Activated T-cell treated with anti-CD3 and anti-CD28 coated beads, Interleukin-2, amount 50 U/mL, for 4 hours (primary cell): ENCODE results near the gene RPL12. TPM values are rescaled to one million over a fixed set of nuclear protein-coding genes. Genes with fewer than 3 reads are reported as not detected.
A peak's percentile ranks its signal among the peaks of the same experiment; 100 is the strongest.

Experiments
- ATAC-seq, 2 donors: fragments of 200-7000 bp; cut with Tn5 transposase; one replicate each; pipeline ENCODE4 v1.10.0; 2021
- DNase-seq: peaks from one replicate; pipeline ENCODE4 v3.0.0-alpha.2; 2020
- H3K27me3 Mint-ChIP-seq: one replicate; pipeline ENCODE4 v1.8.0; 2021; ENCODE audit warnings: low read depth, mixed read lengths
- H3K36me3 Mint-ChIP-seq: one replicate; pipeline ENCODE4 v1.8.0; 2022; ENCODE audit warnings: mixed read lengths; ENCODE audit not compliant: insufficient read depth
- H3K4me1 Mint-ChIP-seq: one replicate; pipeline ENCODE4 v1.8.0; 2021; ENCODE audit warnings: low read depth, mixed read lengths
- H3K4me3 Mint-ChIP-seq: one replicate; pipeline ENCODE4 v1.8.0; 2021; ENCODE audit warnings: mild to moderate bottlenecking, moderate library complexity, mixed read lengths
- H3K9me3 Mint-ChIP-seq: one replicate; pipeline ENCODE4 v1.8.0; 2021; ENCODE audit warnings: mixed read lengths
- total RNA-seq, 3 donors: library from RNA; stranded (reverse); gene quantifications; one replicate each; pipeline ENCODE4 v1.2.1, GENCODE V29; 2021

The RPL12 gene
- total RNA-seq = 1,000 to 10,000 TPM; 1,591 to 1,973 (median 1,685) TPM

- H3K9me3 Mint-ChIP-seq = no peaks in the 10 kb centered on the region
- H3K4me1 Mint-ChIP-seq = peaks cover 39% of the 10 kb centered on the region
- DNase-seq (peak; percentile 99), ATAC-seq (peak; percentile 75 to 77)
- H3K27me3 Mint-ChIP-seq = no peaks in the 10 kb centered on the region
- H3K36me3 Mint-ChIP-seq = peaks cover 56% of the 10 kb centered on the region
- peak within 1 kb of the TSS; percentile 97 for H3K4me3 Mint-ChIP-seq
Measured at GRCh38 chr9:127450830-127451607, at the start of gene RPL12, which contains the start of gene LRSAM1. Gene RPL12 (minus strand): TSS chr9:127451406. CDS start chr9:127451317, 89 bp downstream. Gene LRSAM1 (plus strand): TSS chr9:127451510. CDS start chr9:127454528, 3,018 bp downstream.

- Mint-ChIP-seq H3K4me3 (no peak overlapping the region), H3K4me1 (no peaks in the 10 kb centered on the region), H3K27me3 (no peaks in the 10 kb centered on the region), H3K36me3 (peaks cover 7% of the 10 kb centered on the region), H3K9me3 (no peaks in the 10 kb centered on the region)
- no peak for DNase-seq
- no peak for ATAC-seq
Measured at GRCh38 chr9:127500862-127501261, 49.7 kb upstream of the RPL12 start.

DNA sequence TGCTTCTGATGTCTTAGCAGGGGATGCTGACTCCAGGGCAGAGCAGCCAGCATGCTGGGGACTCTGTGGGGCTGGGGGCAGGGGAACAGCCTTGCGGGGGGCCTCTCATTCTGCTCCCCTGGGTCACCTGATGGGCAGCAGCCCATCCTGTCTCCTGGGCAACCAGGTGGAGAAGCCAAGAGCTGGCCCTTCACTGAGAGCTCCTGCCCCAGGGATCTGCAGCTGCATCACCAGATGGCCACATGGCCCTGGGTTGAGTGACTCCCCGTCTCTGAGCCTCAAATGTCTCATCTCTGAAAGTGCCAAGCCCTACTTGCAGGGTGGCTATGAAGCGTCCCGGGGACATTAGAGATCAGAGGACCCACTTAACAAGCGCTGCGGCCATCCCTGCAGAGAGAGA lies 49.2 kb upstream of the RPL12 start:
- ATAC-seq = no peak
- Mint-ChIP-seq H3K27me3 (no peaks in the 10 kb centered on the region), H3K4me3 (no peak overlapping the region), H3K36me3 (peaks cover 8% of the 10 kb centered on the region), H3K4me1 (no peaks in the 10 kb centered on the region), H3K9me3 (no peaks in the 10 kb centered on the region)
- no peak for DNase-seq

DNA sequence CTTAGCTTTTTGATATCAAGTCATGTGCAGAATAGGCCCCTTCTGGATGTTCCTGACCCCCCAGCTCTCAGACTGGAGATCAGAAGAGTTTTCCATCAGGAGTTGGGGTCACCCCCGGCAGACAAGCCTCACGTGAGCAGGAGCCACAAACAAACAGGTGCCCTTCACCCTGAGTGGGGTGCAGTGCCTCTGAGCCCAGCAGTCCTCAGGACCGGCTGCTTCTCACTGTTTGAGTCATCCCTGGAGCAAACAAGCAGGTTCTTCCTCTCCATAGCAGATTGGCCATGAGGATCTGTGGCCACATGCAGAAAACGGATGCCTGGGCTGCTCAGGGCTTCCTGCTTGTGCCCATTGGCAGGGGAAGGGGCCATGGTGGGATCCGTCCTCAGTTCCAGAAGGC lies 47.1 kb upstream of the RPL12 start:
- DNase-seq (no peak), ATAC-seq (no peak)
- Mint-ChIP-seq H3K27me3 (no peaks in the 10 kb centered on the region), H3K4me1 (no peaks in the 10 kb centered on the region), H3K9me3 (no peaks in the 10 kb centered on the region), H3K4me3 (no peak overlapping the region), H3K36me3 (peaks cover 13% of the 10 kb centered on the region)

- Mint-ChIP-seq H3K27me3 (no peaks in the 10 kb centered on the region), H3K9me3 (no peaks in the 10 kb centered on the region), H3K4me1 (no peaks in the 10 kb centered on the region), H3K4me3 (no peak overlapping the region), H3K36me3 (peaks cover 17% of the 10 kb centered on the region)
- ATAC-seq (no peak), DNase-seq (no peak)
Measured at GRCh38 chr9:127497656-127498290, 46.6 kb upstream of the RPL12 start.

DNA sequence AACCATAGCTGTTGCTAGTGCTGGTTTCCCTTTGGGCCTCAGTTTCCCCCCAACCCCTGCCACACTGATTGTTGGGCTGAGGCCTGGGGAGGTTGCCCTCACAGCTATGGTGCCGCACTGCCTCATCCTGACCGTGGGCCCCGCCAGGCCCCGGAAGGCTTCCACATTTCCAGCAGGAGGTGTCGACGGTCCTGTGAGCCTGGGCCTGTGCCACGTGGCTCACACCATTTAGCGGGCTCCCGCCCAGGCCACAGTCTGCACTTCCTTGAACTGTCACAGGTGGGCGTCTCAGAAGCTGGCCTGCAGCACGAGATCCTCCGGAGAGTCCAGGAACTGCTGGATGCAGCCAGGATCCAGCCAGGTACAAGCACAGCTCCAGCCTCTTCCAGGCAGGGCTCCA lies 45.8 kb upstream of the RPL12 start:
- DNase-seq = no peak
- no peak for ATAC-seq
- Mint-ChIP-seq H3K27me3 (no peaks in the 10 kb centered on the region), H3K9me3 (no peaks in the 10 kb centered on the region), H3K4me1 (no peaks in the 10 kb centered on the region), H3K36me3 (peaks cover 22% of the 10 kb centered on the region), H3K4me3 (no peak overlapping the region)

DNA sequence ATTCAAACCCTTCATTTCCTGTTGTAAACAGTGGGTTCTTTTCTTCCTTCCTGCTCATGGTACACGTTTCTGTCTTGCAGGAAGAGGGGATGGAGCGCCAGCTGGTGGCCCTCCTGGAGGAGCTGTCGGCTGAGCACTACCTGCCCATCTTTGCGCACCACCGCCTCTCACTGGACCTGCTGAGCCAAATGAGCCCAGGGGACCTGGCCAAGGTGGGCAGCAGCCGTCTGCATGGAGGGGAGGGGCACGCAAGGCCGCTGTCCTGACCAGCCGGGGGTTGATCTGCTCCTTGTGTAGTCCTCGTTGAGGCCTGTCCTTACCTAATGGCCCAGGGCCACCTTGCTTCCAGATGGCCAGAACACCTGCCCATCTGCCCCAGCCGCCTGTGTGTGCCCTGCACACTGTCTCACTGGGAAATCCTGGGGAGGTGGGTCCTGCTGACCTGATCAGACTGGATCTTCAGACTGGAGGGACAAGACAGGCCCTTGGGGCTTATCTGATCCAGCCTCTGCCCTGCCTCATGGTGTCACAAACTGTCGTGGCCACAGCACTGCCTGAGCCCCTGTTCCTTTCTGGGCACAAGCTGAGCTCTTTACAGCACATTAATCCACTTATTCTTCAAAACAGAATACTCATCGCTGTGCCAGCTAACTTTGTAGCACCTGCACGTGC lies 44.8 kb upstream of the RPL12 start:
- no peaks in the 10 kb centered on the region for H3K4me1 Mint-ChIP-seq
- H3K4me3 Mint-ChIP-seq = no peak overlapping the region
- no peaks in the 10 kb centered on the region for H3K27me3 Mint-ChIP-seq
- H3K9me3 Mint-ChIP-seq = no peaks in the 10 kb centered on the region
- ATAC-seq (no peak), DNase-seq (no peak)
- peaks cover 22% of the 10 kb centered on the region for H3K36me3 Mint-ChIP-seq

GRCh38 chr9:127494304-127494702 lies 43.1 kb upstream of the RPL12 start:
- DNase-seq = no peak
- Mint-ChIP-seq H3K4me3 (no peak overlapping the region), H3K27me3 (no peaks in the 10 kb centered on the region), H3K9me3 (no peaks in the 10 kb centered on the region), H3K4me1 (no peaks in the 10 kb centered on the region), H3K36me3 (peaks cover 25% of the 10 kb centered on the region)
- no peak for ATAC-seq

DNA sequence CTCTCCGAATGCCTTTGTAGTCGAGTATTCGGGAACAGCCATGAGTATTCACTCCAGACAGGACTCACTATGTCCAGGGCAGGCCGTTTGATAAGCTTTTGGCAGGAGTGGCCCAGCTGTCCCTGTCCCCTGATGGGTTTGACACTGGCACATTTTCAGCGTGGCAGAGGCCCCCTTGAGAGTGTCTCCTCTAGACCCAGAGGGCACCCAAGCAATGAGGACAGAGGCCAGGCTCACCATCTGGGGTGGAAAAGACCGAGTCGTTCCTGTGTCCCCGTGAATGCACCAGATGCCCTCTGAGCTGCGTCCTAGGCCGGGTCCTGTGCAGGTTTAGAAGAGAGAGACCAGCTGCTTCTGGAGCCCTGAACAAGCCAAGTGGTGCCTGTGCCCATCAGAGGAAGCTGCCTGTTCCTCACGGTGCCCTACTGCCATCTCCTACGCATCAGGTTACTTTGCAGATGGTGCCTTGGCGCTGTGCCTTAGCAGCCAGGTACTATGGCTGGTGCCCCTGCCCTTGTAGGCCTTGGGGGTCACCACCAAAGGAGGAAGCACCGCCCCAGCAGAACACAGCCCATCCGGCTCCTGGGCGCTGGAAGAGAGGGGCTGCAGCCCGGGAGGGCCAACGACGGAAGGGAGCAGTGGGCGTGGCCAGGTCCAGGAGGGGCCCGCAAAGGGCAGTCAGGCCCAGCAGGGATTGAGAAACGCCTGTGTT lies 42.5 kb upstream of the RPL12 start:
- H3K4me3 Mint-ChIP-seq = no peak overlapping the region
- peaks cover 26% of the 10 kb centered on the region for H3K36me3 Mint-ChIP-seq
- no peaks in the 10 kb centered on the region for H3K9me3 Mint-ChIP-seq
- DNase-seq = no peak
- ATAC-seq = no peak
- H3K27me3 Mint-ChIP-seq = no peaks in the 10 kb centered on the region
- no peaks in the 10 kb centered on the region for H3K4me1 Mint-ChIP-seq

DNA sequence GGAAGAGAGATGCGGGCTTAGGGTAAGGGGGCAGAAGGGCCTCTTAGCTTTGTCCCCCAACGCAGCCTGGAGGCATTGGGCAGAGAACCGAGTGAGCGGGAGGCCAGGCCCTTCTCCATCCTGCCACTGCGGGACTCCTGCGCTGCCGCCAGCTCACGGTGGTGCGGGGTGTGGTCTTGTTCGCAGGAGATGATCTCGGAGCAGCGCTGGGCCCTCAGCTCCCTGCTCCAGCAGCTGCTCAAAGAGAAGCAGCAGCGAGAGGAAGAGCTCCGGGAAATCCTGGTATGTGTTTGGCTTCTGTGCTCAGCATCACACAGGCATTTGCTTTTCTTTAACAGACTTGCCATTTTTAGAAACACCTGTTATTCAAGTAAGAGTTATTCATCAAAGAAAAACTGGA lies 41.4 kb upstream of the RPL12 start:
- Mint-ChIP-seq H3K9me3 (no peaks in the 10 kb centered on the region), H3K4me3 (no peak overlapping the region), H3K36me3 (peaks cover 28% of the 10 kb centered on the region)

GRCh38 chr9:127491516-127491915 lies 40.3 kb upstream of the RPL12 start:
- DNase-seq (no peak), ATAC-seq (no peak)
- Mint-ChIP-seq H3K9me3 (no peaks in the 10 kb centered on the region), H3K4me1 (no peaks in the 10 kb centered on the region), H3K4me3 (no peak overlapping the region), H3K36me3 (peaks cover 32% of the 10 kb centered on the region), H3K27me3 (no peaks in the 10 kb centered on the region)

More for the DNA sequence above, 41.4 kb upstream of the RPL12 start:
- H3K4me1 Mint-ChIP-seq = no peaks in the 10 kb centered on the region
- no peaks in the 10 kb centered on the region for H3K27me3 Mint-ChIP-seq
- DNase-seq = no peak
- ATAC-seq = no peak

DNA sequence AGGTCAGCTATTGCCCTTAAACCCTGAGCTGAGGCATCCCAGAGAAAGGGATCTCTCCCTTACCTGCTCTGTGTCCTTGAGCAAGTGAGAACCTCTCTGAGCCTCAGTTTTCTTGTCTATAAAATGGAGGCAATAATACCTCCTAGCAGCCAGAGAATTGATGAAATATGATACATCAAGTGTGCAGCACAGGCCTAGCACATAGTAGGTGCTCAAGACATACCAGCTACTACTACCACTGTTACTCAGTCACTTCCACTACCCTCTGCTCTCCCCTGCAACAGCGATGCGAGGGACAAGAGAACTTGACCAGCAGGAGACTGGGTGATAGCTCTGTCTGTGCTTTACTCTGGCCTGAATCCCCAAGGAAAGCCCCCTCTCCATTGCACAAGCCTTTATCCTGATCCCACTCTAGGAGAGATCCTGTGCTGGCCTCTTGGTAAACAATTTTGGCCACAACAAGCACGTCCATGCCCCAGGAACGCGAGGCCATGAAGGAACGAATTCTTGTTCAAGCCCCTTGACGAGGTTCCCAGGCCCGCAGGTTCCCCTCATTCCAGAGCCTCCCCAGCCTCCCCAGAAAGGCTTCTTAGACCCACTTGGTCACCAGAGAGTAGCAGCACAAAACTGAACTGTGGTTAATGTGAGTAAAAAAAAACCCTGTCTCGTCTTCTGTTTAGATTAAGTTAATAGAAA lies 39.5 kb upstream of the RPL12 start:
- H3K27me3 Mint-ChIP-seq = no peaks in the 10 kb centered on the region
- ATAC-seq (no peak), DNase-seq (no peak)
- H3K9me3 Mint-ChIP-seq = no peaks in the 10 kb centered on the region
- no peaks in the 10 kb centered on the region for H3K4me1 Mint-ChIP-seq
- peaks cover 29% of the 10 kb centered on the region for H3K36me3 Mint-ChIP-seq
- H3K4me3 Mint-ChIP-seq = no peak overlapping the region

GRCh38 chr9:127489471-127490115 lies 38.4 kb upstream of the RPL12 start:
- Mint-ChIP-seq H3K4me1 (no peaks in the 10 kb centered on the region), H3K9me3 (no peaks in the 10 kb centered on the region), H3K4me3 (no peak overlapping the region), H3K36me3 (peaks cover 31% of the 10 kb centered on the region), H3K27me3 (no peaks in the 10 kb centered on the region)
- DNase-seq = no peak
- ATAC-seq = no peak
